DND-41 (cell line): ENCODE data around the gene TMEM259.

Experiments
- ATAC-seq: fragments of 200-7000 bp; cut with Tn5 transposase; 3 replicates; pipeline ENCODE4 v1.9.1; 2021; ENCODE audit warnings: low read depth; ENCODE audit not compliant: insufficient read depth
- DNase-seq: peaks from one replicate; pipeline ENCODE4 v3.0.0-alpha.2; 2020
- H2AFZ ChIP-seq: 2 replicates; pipeline ENCODE4 v1.6.0; 2012; ENCODE audit warnings: low read depth, low read length
- H3K27ac ChIP-seq: 2 replicates; pipeline ENCODE4 v1.5.1; 2012; ENCODE audit warnings: low read length, inconsistent platforms
- H3K27me3 ChIP-seq: fragments of 200-600 bp; sonication (generic); 2 replicates; pipeline ENCODE4 v1.6.0; 2012; ENCODE audit warnings: low read length, mild to moderate bottlenecking, inconsistent platforms; ENCODE audit not compliant: insufficient read depth, poor library complexity
- H3K36me3 ChIP-seq: 2 replicates; pipeline ENCODE4 v1.5.1; 2012; ENCODE audit warnings: low read length, inconsistent platforms; ENCODE audit not compliant: insufficient read depth
- H3K4me1 ChIP-seq: 2 replicates; pipeline ENCODE4 v1.5.1; 2012; ENCODE audit warnings: mild to moderate bottlenecking, low read length; ENCODE audit not compliant: insufficient read depth
- H3K4me2 ChIP-seq: 2 replicates; pipeline ENCODE4 v1.6.0; 2012; ENCODE audit warnings: mild to moderate bottlenecking, moderate library complexity, low read length, inconsistent platforms; ENCODE audit not compliant: insufficient read depth
- H3K4me3 ChIP-seq, 2 experiments: fragments of 200-600 bp in 1 of 2; shearing (Covaris generic) in 1 of 2; 2 replicates each; pipeline ENCODE4 v1.5.1; 2012 to 2016; ENCODE audit warnings: inconsistent platforms in 2 of 2, low read length in 2 of 2, mild to moderate bottlenecking in 2 of 2, low read depth in 1 of 2, moderate library complexity in 1 of 2
- H3K79me2 ChIP-seq: 2 replicates; pipeline ENCODE4 v1.6.0; 2012; ENCODE audit warnings: low read length, inconsistent platforms; ENCODE audit not compliant: insufficient read depth
- H3K9ac ChIP-seq: 2 replicates; pipeline ENCODE4 v1.6.0; 2012; ENCODE audit warnings: low read depth, mild to moderate bottlenecking, inconsistent platforms, low read length, moderate library complexity
- H3K9me3 ChIP-seq: 2 replicates; pipeline ENCODE4 v1.5.1; 2012; ENCODE audit warnings: low read length, moderate library complexity, mild to moderate bottlenecking, inconsistent platforms; ENCODE audit not compliant: insufficient read depth, severe bottlenecking
- H4K20me1 ChIP-seq: 2 replicates; pipeline ENCODE4 v1.6.0; 2012; ENCODE audit warnings: low read length; ENCODE audit not compliant: insufficient read depth
- EZH2 ChIP-seq: IDR thresholded peaks from 3 replicates; pipeline ENCODE4 v1.6.1; 2012; ENCODE audit warnings: borderline replicate concordance, low read depth, mild to moderate bottlenecking, moderate library complexity, low read length, inconsistent platforms; ENCODE audit not compliant: severe bottlenecking
- TF ChIP-seq, protein P1 (sequence below): IDR thresholded peaks from 2 replicates; pipeline ENCODE4 v1.5.1; 2012; ENCODE audit warnings: borderline replicate concordance, low read length, moderate library complexity, mild to moderate bottlenecking; ENCODE audit not compliant: poor library complexity, severe bottlenecking; ENCODE audit errors: extremely low read depth

TMEM259 gene

DNA sequence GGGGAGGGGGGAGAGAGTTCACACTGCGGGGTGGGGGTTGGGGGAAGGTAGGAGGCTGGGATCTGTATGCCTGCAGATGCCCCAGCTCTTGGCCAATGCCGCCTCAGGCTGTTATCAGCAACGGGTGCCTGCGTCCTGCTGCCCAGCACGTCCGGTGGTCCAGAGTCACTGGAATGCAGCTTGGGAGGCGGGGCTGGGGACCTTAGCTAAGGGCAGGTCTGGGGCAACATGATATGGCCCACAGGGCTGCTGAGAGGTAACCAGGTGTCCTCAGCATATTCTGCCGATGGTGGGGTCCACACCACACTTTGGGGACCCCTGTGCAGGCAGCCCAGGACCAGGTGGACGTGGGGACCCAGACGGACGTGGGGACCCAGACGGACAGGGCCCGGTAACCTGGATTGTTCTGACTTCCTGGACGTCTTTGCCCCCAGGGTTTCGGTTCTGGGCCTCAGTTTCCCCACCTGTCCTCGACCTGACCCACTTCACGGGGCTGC lies 45.4 kb upstream of the TMEM259 start:
- DNase-seq (no peak), ATAC-seq (no peak)
- H3K79me2 ChIP-seq = peaks cover 42% of the 10 kb centered on the region
- peak overlapping the region; percentile 84 to 97; a peak in 3 of 4 replicates for H3K4me3 ChIP-seq
- no peaks in the 10 kb centered on the region for H3K9me3 ChIP-seq
- peaks cover 18% of the 10 kb centered on the region for H4K20me1 ChIP-seq
- H2AFZ ChIP-seq = peak overlapping the region; percentile 78
- no peaks in the 10 kb centered on the region for H3K27me3 ChIP-seq
- H3K4me1 ChIP-seq = peaks cover 47% of the 10 kb centered on the region
- H3K4me2 ChIP-seq = peak overlapping the region; percentile 92
- H3K27ac ChIP-seq = peak overlapping the region; percentile 88
- H3K9ac ChIP-seq = peak overlapping the region; percentile 96
- H3K36me3 ChIP-seq = peaks cover 28% of the 10 kb centered on the region
- TF ChIP-seq EZH2 = no peak
- TF ChIP-seq, protein P1, sequence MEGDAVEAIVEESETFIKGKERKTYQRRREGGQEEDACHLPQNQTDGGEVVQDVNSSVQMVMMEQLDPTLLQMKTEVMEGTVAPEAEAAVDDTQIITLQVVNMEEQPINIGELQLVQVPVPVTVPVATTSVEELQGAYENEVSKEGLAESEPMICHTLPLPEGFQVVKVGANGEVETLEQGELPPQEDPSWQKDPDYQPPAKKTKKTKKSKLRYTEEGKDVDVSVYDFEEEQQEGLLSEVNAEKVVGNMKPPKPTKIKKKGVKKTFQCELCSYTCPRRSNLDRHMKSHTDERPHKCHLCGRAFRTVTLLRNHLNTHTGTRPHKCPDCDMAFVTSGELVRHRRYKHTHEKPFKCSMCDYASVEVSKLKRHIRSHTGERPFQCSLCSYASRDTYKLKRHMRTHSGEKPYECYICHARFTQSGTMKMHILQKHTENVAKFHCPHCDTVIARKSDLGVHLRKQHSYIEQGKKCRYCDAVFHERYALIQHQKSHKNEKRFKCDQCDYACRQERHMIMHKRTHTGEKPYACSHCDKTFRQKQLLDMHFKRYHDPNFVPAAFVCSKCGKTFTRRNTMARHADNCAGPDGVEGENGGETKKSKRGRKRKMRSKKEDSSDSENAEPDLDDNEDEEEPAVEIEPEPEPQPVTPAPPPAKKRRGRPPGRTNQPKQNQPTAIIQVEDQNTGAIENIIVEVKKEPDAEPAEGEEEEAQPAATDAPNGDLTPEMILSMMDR = no peak

DNA sequence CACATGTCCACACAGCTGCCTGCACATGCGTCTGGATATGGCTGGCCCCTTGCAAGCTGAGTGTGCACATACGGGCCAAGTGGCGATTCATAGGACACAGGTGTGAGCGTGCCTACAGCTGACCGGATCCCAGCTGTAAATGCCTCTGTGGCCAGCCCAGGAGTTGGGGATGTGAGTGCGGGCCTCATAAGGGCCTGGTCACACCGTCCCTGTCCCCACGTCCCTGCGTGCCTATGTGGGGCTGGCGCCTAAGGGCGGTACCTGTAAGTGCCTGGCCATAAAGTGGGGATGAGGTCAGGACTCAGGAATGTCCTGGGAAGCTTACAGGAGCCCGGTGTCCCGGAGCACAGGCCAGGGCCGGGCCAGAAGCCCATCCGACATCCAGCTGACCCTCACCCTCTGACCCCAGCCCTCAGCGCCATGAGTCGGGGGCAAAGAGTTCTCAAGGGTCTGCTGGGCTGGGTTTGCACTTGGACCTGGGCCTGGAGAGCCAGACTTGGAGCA lies 44.7 kb upstream of the TMEM259 start:
- ATAC-seq (no peak), DNase-seq (no peak)
- Histone ChIP-seq H3K79me2 (peaks cover 38% of the 10 kb centered on the region), H3K4me1 (peaks cover 47% of the 10 kb centered on the region), H4K20me1 (peaks cover 16% of the 10 kb centered on the region), H3K27me3 (no peaks in the 10 kb centered on the region), H3K9ac (0 out of 2 replicates have a peak overlapping the region, but pooled peaks have one; percentile 96), H3K9me3 (no peaks in the 10 kb centered on the region), H3K27ac (no peak overlapping the region), H3K36me3 (peaks cover 23% of the 10 kb centered on the region), H3K4me2 (peak overlapping the region; percentile 92), H2AFZ (no peak overlapping the region), H3K4me3 (peak overlapping the region in 1 of 2 experiments; percentile 12; a peak in 1 of 4 replicates)
- TF ChIP-seq EZH2 = no peak
- TF ChIP-seq, protein P1 = no peak

DNA sequence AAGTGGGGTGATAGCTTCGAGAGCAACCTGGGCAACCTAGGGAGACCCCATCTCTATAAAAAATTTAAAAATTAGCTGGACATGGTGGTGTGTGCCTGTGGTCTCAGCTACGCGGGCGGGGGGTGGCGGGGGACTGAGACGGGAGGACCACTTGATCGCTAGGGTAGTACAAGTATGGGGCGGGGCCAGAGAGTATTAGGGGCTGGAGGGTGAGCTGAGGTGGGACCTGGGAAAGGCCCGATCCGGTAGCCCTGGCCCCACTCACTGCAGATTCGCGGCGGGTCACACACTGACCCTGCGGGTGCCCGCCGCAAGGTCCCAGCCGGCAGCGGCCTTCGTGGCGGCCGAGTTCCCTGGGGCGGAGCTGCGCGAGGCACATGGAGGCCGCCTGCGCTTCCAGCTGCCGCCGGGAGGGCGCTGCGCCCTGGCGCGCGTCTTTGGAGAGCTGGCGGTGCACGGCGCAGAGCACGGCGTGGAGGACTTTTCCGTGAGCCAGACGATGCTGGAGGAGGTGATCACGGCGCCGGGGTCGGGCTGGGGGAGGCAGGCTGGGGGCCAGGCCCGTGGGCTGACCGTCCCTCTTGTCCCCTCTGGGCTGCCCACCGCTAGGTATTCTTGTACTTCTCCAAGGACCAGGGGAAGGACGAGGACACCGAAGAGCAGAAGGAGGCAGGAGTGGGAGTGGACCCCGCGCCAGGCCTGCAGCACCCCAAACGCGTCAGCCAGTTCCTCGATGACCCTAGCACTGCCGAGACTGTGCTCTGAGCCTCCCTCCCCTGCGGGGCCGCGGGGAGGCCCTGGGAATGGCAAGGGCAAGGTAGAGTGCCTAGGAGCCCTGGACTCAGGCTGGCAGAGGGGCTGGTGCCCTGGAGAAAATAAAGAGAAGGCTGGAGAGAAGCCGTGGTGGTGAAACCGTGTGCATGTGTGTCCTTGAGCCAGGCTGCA lies 44.0 kb upstream of the TMEM259 start:
- Histone ChIP-seq H3K79me2 (peaks cover 37% of the 10 kb centered on the region), H3K4me1 (peaks cover 47% of the 10 kb centered on the region), H3K27me3 (no peaks in the 10 kb centered on the region), H3K27ac (no peak overlapping the region), H3K4me3 (0 out of 4 replicates have a peak overlapping the region, but pooled peaks of 1 of the 2 experiments have one; percentile 12), H2AFZ (no peak overlapping the region), H3K9me3 (no peaks in the 10 kb centered on the region), H3K9ac (no peak overlapping the region), H3K36me3 (peaks cover 19% of the 10 kb centered on the region), H4K20me1 (peaks cover 16% of the 10 kb centered on the region), H3K4me2 (peak overlapping the region; percentile 92)
- TF ChIP-seq, protein P1 = peak; percentile 72
- TF ChIP-seq EZH2 = no peak
- ATAC-seq = peak; percentile 39; the same call in 2 of the 3 replicates
- peak; percentile 62 for DNase-seq
